C4-2B (cell line): ENCODE data around the gene HSFX3.

Experiments used
- CTCF ChIP-seq: fragments of 450-650 bp; conservative IDR thresholded peaks from 2 replicates; pipeline ENCODE4 v1.5.1; 2017; ENCODE audit warnings: mild to moderate bottlenecking
- ZFX ChIP-seq: fragments of 450-650 bp; IDR thresholded peaks from 2 replicates; pipeline ENCODE4 v1.6.1; 2017

DNA sequence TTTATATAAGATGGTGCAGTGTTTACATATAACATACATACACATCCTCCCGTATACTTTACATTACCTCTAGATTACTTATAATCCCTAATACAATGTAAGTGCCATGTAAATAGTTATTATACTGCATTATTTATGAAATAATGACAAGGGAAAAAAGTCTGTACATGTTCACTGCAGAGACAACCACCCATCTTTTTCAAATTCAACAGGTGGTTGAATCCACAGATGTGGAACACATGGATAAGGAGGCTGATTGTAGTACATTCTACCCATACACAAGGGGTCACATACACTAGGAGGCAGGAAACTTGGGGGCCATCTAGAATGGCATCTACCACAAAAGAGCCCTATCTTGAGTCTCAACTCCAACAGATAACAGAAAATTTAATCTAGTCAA, 41.3 kb downstream of the HSFX3 start:
- no peak for TF ChIP-seq CTCF
- TF ChIP-seq ZFX: no peak
